GM18858 (cell line): ENCODE data around the gene GNAQ.

Experiments used
- ATAC-seq: cut with Tn5 transposase; IDR thresholded peaks from one replicate; pipeline ENCODE4 v1.9.1; 2021; ENCODE audit not compliant: unreplicated experiment

Gene GNAQ

DNA sequence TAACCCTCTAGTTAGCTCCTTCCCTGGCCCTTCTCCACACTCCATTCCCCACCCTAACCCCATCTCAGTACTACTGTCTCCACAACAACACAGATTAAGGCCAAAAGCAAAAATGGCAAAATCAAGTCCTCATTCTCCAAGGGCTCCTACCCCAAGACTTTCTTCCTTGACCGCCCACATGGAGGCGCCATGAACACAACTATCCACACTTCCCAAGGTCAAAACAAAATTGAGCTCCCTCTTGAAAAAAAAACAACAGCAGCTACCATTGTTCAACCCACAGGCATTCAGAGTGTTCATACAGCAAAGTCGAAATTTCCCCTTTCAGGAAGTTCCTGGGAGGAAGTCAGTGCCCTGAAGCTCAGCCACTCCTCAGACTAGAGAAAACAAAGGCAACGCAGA lies 54.4 kb downstream of the GNAQ start:
- ATAC-seq: no peak

DNA sequence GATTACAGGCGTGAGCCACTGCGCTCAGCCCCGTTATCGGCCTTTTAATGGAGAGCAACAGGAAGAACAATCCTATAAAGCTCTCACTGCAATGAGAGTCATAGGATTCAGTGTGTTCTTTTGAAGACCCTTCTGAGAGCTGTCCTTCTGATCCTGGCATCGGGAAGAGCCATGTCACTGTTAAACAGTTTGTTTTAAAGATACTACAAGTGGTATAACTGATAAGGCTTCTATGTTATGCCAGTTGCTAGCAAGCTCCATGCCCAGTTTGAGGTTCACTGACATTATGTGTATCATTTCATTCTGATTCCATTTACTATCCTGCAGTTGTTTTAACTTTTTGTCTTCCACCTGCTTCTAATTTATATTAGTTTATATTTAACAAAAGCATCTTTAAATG lies 55.8 kb downstream of the GNAQ start:
- ATAC-seq: no peak

DNA sequence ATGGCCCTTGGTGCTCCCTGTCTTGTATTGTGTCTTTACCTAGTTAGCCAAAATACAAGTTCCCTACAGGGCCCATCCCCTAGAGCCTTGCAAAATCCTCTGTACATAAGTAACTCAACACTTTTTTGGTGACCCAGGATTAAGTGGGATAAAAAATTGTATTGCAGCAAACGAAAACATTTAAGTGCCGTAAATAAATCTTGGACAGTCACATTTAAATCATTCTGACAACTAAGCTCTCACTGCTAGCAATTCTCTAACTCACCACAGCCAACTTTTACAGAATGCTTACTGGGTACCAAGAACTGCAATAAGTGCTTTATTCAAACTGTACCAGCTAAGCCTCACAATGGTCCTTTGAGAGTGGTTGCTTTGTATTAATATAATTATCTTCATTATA lies 56.6 kb downstream of the GNAQ start:
- ATAC-seq: no peak

DNA sequence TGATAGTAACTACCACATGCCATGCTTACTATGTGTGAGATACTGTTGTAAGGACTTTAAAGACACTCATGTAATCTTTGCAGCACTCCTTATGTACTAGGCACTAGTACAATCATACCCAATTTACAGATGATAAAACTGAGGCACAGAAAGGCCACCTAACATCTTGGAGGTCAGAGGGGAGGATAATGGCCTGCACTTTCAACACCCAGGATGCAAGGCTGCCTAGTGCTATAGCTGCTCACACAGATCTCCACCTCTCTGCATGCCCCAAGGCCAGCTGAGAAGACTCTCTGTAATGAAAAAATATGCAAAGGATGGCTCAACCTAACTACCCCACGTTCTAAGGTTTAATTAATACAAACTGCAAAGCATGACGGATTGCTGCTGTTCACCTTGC lies 57.2 kb downstream of the GNAQ start:
- ATAC-seq: no peak

DNA sequence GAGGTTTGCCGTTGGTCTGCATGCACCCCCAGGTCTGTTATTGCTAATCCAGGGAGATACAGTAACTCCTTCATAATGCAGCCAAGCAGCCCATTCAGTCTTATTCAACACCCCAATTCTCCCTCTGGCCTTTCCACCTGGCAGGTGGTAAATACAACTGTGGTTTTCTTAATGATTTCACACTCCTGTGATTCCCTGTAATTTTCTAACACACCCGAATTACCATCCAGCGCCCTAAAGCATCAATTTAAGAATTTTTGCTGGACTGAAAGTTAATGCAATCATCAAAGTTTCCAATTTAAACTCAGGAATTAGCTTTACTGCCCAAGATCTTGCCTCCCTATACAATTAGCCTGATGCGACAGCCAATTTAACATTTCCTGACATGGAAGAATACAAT lies 62.5 kb downstream of the GNAQ start:
- no peak for ATAC-seq

DNA sequence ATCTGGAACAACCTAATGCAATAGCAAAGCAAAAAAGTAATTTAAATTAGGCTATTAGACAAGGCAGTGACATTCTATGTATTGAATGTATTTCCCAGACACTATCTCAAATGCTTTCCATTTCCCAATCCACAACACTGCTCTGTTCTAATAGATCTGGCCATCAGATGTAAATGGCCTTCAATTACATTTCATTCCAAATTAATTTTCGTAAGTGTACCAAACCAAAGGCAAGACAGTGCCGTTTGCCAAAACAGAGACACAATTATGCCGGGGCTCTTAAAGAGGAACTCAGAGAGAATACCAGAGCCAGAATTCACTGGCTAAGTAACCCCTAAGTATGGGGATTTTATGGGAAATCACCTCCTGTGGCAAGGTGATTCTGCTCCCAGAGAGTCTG lies 63.1 kb downstream of the GNAQ start:
- no peak for ATAC-seq

DNA sequence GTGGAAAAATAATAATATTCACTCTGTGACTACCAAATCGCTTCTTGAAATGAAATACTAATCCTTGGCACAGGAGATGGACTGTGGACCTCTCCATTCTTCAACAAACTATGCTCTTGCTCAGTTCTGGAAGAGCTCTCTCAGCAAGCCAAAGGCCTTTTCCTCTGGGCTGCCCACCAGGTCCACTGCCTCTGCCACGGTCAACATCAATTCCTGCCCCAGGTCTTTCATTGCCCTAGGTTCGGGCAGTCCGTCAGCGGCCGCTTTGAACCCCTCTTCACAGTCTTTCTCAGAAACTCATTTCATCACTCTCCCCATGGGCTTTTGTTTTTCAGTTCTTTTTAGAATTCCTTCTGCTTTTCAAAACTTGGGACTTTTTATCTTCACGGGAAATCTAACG lies 64.9 kb downstream of the GNAQ start:
- no peak for ATAC-seq

DNA sequence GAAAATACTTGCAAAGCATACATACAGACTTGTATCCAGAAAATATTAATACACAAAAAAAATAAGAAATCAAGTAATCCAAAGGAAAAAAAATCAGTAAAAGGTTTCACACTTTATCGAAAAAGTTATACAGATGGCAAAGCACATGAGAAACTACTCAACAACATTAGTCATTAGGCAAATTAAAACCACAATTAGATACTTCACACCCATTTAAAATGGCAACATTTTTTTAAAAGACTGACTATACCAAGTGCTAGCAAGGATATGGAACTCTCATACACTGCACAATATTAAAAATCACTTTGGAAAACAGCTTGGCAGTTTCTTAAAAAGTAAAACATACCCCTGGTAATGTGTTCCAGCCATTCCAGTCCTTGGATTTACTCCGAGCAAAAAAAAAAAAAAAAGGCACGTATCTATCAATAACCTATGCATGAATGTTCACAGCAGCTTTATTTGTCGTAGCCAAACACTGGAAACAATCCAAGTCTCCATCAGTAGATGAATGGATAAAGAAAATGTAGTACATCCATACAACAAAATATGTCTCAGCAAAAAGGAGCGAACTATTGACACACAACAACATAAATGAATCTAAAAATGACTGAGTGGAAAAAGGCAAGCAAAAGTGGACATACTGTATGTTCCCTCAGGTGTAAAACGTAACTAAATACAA lies 66.0 kb downstream of the GNAQ start:
- ATAC-seq: no peak

DNA sequence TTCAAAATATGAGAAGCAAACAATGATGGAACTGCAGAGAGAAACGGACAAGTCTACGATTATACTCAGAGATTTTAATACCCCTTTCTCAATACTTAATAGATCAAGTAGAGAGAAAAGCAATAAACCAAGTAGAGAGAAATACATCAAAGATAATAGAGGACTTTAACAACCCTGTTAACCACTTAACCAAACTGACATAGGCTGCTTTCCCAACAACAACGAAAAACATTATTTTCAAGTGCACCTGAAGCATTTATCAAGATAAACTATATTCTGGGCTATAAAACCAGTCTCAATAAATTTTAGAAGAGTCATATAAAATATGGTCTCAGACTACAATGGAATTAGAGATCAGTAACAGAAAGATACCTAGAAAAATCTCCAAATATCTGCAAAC lies 67.4 kb downstream of the GNAQ start:
- no peak for ATAC-seq

DNA sequence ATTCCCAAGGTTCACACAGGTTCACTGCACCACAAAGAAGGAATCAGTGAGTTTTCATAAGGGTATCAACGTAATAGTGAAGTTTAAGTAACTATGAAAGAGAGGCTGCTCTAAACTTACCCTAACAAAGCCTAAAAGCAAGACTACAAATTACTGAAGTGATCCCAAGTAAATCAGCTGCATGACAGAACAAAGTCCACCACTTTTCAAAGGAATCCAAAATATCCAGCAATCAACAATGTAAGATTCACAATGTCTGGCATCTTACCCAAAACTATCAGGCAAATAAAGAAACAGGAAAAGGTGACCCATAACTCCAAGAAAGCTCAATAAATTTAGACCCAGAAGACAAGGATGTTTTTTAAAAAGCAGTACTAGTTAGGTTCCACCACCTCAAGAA lies 70.1 kb downstream of the GNAQ start:
- ATAC-seq: no peak

DNA sequence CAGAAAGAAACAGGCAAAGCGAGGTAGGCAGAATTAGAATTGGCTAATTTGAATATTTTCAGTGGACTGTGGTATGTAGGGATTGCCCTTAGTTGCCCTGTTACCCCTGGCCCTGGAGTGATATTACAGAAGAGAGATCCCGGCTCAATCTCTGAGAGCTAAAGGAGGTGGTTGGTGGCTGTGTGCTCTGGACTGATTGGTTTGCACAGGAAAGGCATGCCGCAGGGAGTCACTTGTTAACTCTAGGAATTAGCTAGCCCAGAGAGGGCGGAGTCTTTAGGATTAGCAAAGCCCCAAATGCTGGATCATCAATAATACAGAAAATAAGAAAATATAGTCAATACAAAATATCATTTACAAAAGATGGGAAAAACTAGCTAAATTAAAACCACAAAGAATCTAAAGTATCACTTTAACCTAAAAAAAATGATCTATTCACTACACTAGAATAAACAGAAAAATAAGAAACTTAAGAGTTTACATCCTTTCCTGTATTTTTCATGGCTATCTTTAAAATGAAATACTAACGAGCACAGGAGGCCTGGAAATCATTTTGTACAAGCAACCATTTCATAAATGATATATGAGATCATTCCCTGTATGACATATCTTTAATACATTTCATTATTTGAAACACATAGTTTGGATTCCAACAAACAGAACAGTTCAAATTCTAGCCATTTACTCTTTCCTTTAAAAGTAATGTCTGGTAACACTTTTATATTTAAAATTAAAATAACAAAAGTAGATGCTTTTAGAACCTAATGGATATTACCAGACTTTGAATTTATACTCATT lies 71.1 kb downstream of the GNAQ start:
- no peak for ATAC-seq

DNA sequence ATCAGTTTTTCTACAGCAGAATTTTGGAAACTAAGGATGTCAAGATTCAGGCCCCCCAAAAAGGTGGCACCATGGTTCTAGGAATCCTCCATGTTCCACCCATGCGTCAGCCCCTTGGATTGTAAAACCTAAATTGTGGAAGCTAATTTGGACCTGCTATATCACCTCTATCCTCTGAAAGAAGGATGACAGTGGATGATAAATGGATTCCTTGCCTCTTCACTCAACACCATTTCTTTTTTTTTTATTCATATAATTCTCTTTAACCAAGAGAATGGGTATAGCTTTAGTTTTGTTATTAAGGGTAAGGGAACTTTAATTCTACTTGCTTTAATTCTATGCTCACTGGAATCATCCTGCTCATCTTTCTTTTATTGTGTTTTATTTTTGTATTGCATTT lies 71.8 kb downstream of the GNAQ start:
- ATAC-seq: no peak

DNA sequence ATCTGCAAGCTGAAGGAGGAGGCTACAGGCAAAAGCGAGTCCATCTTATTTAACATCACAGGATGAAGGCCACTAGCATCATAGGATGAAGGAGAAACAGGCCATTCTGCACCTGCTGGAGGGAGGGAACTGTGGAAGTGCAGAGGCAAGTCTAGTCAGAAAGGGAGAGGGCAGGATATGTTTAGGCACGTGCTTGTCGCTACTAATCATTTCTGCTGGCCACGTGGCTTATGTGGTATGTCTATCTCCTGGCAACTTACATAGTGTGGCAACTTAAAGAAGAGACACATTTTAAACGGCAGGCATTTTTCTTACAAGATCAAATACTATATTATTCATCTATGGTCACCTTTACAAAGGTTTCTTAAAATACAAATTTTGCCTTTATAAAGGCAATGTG lies 74.0 kb downstream of the GNAQ start:
- ATAC-seq: no peak

DNA sequence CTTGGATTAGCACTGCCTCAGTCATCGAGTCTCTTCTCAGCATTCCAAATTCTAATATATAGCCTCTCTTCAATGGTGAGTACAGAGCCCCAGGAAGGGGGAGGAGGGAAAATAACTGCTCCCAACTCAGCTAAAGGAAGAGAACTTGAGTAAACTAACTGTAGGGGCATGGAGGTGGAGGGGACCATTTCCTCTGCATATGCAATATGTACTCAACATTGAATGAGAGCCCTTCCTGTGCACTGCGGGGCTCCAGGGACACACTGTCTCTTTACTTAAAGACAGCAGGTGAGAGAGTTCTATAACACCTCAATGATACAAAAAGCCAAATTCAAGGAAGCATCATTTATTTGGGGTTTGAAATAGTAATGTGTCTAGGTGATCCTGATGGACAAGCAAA lies 75.1 kb downstream of the GNAQ start:
- no peak for ATAC-seq

DNA sequence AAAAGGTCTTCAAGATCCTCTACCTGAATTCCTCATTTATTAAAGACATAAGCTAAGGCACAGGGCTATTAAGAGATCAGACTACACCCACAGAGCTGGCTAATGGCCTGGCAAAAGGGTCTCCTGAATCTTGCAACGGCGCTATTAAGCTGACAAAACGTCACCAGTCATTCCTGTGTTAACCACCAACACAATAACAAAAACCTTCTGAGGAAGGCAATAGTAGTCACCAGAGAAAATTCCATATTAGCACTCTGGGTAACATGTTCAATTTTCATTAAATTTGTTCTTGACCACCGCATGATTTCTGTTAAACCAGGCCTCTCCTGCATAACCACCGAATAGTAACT lies 77.0 kb downstream of the GNAQ start:
- ATAC-seq: no peak

DNA sequence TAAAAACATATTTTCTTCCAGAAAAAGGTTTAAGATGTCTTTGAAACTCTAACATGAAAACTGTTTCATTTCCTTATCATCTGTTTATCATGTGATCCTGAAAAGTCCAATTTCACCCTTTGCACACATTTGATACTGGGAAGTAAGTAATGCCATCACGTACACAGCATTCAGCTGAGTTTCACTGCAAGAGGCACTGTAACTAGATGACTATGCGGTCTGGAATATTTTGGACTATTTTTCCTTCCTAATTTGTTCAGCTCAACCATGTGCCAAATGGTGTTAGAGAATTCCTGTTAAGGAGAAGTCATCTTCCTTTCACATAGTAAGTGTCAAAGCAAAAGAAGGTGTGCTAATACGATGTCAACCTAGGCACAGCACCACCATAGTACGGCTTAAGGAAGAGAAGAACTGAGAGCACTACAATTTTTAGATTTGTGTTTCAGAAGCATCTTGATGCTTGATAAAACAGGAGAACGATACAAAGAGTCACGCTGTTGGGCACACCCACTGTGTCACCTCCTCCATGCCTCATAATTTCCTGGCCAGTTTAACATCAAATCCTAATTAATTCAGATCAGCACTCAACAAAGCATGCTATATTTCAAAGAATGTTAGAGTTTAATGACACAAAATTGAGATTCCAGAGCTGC lies 77.5 kb downstream of the GNAQ start:
- ATAC-seq: no peak

DNA sequence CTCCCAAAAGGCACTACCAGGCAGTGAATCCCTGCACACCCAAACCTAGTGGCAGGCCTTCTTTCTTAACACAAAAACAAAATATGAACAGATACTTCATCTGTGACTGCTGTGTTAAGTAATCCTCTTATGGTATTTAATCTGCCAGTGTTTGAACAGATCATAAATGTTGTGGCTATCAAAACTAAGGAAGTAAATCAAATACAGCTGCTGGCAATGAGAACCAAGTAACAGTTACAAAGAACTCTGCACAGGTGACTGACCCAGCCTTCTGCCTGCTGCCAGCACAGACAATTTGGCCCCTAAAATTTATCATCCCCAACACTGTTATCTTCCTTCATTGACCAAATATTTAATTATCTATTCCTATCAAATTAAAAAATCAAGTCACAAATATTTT lies 78.0 kb downstream of the GNAQ start:
- ATAC-seq: no peak

DNA sequence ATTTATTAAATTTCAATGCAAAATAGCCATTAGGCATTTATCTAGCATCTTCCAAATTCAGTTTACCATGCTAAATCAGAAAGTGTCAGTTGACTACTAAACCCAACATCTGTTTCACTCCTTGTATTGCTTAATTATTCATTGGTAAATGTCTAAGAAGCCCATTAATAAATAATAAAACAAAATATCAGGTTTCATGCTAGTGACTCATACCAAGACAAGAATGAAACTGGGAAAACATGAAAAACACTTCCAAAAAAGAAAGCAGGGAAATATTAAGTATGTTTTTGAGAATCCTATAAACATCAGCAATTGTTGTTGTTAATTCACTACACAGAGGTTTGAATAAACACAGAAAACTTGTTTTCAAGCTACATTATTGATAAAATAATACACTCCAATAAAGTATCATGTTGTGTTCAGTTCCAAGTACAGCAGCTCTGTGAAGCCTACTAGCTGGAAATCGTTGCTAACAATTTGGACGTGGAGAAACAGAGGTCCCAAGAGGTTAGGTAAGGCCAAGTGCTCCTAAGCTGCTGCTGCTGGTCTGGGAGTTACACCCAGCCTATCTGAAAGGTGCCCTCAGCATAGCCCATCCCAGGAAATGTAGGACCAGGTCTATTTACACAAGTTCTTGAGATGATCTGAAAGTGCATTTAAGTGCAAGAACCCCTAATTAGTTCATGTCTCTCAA lies 78.8 kb downstream of the GNAQ start:
- ATAC-seq: no peak

DNA sequence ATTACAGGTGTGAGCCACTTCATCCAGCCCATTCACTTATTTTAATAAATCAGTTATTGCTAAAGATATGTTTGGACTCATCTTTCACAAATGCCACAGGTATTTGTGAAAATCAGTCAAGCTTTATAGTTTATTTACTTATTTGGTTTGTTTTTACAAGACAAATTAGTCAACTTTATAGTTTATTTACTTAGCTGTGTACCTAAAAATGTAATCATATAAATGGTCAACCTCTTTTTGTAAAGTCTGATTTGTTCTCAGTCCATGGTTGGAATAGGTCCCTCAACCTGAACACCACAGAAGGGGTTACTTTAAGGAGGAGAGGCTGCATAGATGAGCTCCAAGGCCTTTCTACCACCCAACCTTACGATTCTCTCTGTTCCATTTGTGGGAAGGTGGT lies 80.2 kb downstream of the GNAQ start:
- ATAC-seq: no peak

DNA sequence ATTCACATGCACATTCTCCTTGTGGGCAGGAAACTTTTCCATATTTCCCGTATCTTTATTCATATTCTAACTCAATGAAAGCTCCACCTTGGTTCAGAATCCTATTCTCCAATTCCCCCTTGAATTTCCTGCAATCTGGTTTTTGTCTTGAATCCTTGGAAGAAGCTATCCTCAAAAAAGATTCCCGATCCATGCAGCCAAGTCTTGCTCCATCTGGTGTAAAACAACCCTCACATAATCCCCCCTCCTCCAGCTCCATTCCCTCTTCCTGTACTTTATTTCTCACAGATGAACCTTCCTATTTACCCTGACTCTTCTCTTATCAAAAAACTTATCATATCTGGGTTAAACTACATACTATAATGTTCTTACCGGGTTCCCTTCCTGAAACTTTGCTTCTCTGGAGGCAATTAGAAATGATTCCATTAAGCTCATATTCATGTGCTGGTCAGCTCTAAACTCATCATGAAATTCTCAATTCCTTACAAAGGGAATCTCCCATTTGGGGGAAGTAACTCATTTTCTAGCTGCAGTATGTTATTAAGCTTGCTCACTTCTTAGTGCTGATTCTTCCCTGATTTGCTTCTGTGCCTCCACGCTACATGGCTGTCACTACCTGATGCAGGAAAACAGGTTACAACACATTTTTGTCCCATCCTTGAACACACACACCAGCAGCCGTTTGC lies 81.7 kb downstream of the GNAQ start:
- no peak for ATAC-seq

DNA sequence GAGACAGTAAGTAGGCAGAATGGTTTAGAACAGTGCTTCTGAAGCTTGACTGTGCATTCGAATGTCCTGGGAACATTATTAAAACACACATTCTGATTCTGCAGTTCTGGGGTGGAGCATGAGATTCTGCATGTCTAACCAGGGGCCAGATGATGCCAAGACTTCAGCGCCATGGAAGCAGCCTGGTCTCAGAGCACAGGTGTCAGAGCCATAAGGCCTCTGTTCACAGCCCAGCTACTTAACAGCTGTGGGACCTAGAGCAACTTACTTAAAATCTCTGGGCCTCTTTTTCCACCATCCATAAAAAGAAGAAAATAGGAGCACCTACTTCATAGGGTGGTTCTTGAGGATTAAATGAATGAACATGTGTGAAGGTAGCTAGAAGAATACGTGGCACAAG lies 84.0 kb downstream of the GNAQ start:
- no peak for ATAC-seq
